ENCODE results near the gene CABS1. TPM values are rescaled to one million over a fixed set of nuclear protein-coding genes. Genes with fewer than 3 reads are reported as not detected.

CABS1 gene
- total RNA-seq (2014; rRNA removed; shearing (Covaris generic)): not detected in 2 replicates
- not detected in 2 replicates for polyA plus RNA-seq (2014; cell fraction: nucleus; rRNA removed)

DNA sequence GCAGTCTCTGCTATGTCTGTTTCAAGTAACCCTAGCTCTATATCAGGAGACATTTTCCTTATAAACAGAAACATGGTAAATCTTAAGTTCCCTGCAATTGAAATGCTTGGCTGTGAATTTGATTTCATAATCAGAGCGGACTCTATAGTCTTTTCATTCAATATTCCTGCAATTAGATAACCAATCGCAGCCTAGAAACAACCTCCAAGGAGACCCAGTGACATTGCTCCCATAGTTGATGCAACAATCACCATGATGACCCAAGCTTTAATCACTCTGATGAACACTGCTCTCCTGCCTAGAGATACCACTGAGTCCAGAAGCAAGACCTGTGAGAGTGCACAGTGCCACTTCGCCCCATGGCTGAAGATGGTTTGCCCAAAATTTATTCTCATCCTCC, at the start of gene CABS1:
CABS1 (plus strand) TSS at position 301 of the 400 bp plus-strand sequence; CDS start at position 360, 59 bp downstream.
- DNase-seq (ENCODE audit: extremely low read depth, low read depth): no peak

DNA sequence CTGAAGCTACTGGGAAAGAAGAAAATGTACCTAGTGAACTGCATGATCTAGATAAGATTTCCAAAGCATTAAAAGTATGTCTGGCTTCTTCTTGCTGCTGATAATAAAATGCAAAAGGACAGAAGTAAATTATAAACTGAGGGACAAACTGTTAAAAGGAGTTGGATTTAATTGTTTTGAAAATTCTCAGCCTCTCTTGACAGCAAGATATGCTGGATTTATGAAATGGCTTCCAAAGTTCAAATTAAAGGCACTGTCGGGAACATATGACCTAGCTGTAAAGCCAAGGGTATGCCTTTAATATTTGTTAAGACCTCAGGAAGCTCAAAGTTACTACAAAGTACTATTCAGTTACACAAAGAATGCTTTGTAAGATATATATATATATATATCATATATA, 46.1 kb upstream of the CABS1 start:
- no peak for DNase-seq (ENCODE audit: extremely low read depth, low read depth)

DNA sequence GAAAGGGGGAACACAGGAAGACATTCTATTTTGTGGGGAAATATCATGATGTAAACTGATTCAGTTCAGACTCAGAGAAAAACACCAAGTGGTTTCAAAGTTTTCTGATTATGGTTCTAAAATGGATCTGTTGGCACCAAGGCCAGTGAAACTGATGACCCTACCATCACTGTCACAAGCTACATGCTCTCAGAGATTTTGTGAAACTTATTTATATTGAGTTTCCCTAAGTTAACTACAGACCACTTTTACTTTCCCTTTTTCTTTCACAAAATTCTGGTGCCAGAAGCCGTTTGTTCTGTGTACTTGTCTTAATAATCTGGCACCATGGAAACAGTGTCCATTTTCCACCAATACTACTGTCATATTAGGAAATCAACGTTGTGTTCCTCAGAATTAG, 43.4 kb upstream of the CABS1 start:
- no peak for DNase-seq (ENCODE audit: extremely low read depth, low read depth)

DNA sequence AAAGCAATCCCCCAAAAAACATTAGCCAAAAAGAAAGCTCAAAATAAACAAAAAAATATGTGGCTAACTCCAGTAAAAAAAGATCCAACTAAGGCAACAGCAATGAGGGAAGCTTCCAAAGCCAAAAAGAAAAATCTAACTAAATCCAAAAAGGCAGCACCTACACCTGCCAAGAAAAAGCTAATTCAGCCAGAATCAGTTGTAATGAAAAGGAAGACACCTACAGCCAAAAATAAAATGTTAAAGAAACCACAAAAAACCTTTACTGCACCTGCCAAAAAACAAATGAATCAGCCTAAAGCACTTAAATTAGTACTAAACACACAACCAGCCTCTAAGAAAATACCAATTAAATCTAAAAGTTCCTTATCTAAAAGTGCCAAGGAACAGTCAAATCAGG, 37.2 kb upstream of the CABS1 start:
- DNase-seq (ENCODE audit: extremely low read depth, low read depth): no peak

DNA sequence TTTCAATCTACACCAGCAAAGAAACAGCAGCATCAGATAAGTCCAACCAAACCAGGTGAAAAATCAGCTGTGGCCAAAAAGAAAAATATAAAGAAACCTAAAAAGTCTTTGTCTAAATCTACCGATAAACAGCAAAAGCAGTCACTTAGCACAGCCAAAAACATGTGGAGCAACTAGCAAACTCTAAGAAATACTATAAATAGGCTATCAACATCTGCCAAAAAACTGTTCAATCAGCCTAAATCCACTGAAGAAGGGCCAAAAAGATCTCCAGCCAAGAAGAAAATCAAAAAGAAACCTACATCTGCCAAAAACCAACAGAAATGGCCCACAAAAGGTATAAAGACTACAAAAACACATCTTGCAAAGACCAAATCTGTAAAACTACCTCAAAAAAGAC, 36.7 kb upstream of the CABS1 start:
- DNase-seq (ENCODE audit: extremely low read depth, low read depth): no peak

DNA sequence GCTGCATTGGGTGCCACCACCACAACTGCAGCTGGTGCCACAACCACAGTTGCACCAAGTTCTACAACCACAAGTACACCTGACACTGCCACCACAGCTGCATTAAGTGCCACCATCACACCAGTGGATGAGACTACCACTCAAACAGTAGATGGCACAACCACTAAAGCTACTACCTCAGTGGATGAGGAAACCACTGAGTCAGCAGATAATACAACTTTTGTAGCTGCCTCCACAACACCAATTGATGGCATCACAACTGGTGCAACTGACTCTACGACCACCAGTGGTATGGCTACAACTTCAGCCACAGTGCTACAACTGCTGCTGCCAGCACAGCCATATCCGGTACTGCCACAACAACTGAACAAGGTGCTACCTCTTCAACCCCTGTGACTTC, 35.1 kb upstream of the CABS1 start:
- no peak for DNase-seq (ENCODE audit: extremely low read depth, low read depth)

DNA sequence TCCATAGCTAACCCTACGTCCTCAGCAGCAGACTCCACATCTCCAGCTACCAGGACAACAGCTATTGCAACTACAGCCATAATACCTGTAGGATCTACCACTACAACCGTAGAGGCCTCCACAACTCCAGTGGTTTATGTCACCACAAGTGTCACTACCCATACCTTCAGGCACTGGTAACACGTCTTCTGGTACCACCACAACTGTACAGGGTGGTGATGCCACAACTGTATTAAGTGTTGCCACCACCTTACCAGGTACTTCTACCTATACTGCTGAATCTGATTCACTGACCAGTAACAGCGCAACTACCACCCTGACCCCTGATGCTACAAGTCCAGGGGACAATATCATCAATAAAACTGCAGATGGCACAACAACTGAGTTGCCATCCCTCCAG, 34.6 kb upstream of the CABS1 start:
- no peak for DNase-seq (ENCODE audit: extremely low read depth, low read depth)

DNA sequence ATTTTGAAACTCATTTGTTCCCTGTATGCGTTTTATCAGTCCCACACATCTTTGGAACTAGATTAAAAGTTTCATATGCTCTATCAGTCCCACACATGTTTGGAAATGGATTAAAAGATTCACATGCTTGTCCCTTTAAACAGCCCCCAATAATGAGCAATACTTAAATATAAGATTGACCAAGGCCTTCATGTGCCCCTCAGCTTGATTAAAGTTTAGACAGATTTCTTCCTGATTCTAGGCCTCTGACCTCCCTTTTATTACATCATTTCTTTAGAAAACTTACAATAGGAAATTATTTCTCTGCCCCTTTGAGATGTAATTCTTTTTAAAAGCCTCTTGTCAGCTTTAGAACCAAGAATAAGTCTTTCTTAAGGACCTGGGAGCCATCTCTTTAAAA, 31.7 kb upstream of the CABS1 start:
- no peak for DNase-seq (ENCODE audit: extremely low read depth, low read depth)

DNA sequence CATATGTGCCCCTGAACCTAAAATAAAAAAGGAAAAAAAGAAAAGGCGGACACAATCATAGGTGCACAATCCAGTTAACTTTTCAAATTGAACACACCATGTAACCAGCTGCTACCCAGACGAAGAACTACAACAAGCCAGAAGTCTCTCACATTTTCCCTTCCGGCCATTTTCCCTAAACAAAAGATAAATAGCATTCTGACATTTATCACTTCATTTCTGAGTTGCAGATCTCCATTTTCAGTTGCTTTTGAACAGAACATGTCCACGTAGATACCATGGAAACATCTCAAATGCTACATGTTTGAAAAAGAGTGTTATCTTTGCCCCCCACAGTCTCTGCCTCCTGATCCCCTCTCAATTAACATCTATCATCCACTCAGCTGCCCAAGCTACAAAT, 29.2 kb upstream of the CABS1 start:
- DNase-seq (ENCODE audit: extremely low read depth, low read depth): no peak

DNA sequence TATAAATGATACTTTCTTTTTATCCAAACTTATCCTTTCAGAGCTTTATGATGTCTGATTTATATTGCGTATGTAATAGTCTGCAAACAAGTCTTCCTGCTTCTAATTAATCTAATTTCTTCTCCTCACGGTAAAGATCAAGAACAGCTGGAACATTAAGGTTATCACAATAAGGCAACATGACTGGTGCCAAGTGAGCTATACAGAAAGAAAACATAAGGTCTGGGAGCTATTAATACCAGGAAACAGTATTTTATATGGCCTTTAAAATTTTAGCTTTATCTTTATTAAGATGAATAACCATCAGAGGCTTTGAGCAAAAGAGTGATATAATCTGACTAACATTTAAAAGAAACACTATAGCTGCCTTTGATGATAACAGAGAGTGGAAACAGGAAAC, 28.7 kb upstream of the CABS1 start:
- DNase-seq (ENCODE audit: extremely low read depth, low read depth): no peak

DNA sequence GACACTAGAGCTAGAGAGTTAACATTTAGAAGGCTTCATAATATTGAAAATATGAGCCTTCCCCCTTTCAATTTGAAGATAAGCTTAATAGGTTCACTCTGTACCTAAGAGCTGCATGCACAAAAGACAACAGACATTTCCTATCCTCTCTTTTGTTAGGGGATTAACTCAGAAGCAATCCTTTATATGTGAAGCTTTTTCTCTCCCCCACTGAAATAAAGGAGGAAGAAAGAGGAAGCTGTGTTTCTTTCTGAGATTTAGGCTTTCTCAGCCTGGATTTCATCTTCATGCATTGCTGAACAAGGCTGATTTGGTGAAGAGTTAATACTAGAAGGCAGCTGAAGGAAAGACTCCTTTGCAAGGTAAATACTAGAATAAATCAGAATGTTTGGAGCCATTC, 21.0 kb upstream of the CABS1 start:
- no peak for DNase-seq (ENCODE audit: extremely low read depth, low read depth)

DNA sequence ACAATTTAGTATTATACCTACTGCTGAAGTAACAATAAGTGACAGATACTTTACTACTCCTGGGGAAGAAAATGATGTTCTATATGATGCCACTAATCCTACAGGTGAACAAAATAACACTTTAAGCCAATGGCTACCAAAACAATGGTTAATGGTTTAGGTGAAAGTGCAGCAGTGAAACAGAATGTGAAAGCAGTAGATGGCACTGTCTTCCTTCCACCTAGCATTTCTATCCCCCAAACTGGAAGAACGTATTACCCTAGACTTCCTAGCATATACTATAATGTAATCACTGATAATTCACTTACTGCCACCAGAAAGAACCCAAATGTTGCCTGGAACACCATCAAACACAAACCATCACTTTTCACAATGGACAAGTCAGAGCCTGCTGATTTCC, 18.9 kb upstream of the CABS1 start:
- no peak for DNase-seq (ENCODE audit: extremely low read depth, low read depth)

DNA sequence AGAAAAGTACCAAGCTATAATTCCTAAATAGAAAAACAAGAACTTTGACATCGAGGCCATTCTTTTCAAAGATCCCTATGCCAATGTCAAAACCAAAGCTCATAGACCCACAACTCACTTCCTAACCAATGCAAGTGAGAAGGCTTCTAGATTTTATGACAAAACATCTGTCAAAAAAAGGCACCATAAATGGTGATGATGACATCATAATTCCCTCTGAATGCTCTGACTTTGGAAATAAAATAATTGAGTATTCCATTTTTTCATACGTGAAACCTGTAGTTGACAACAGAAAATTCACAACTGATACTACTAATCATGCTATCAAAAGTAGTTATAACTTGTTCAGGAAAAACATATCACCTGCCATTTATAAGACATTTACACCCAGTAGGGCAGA, 8.7 kb upstream of the CABS1 start:
- DNase-seq (ENCODE audit: extremely low read depth, low read depth): no peak

DNA sequence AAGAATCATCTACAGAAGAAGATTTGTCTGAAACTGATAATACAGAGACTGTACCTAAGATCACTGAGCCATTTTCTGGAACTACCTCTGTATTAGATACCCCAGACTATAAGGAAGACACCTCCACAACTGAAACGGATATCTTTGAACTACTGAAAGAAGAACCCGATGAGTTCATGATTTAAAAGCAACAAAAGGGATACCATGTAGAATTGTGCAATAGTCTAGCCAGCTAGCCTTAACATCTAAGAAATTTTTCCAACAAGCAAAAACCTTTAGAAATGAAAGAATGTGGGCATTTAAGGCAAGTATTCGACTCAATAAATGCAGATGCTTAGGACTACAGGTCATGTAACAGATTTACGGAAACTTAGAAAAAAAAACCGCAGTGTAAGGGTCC, 1.3 kb downstream of the CABS1 start:
- DNase-seq (ENCODE audit: extremely low read depth, low read depth): no peak

DNA sequence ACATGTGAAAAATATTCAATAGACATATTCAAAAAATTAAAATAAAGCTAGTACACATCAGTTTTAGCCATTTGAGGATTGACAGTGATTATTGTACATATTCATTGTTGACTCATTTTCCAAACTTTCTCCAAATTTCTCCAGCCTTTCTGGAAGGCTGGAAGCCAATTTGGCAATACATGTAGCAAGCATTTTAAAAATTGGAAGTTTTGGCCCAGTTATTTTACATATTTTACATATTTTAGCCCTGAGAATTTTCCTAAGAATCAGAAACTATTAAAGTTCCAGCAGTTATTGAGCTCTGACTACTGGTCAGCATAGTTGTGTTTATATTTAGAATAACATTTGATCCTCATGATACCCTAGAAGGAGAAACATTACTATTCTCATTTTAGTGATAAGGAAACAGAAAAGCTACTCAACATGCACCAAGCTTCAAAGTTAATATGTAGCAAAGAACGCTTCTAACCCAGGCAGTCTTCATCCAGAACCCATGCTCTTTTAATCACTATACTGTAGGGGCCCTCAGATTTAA, 3.2 kb downstream of the CABS1 start:
- no peak for DNase-seq (ENCODE audit: extremely low read depth, low read depth)

DNA sequence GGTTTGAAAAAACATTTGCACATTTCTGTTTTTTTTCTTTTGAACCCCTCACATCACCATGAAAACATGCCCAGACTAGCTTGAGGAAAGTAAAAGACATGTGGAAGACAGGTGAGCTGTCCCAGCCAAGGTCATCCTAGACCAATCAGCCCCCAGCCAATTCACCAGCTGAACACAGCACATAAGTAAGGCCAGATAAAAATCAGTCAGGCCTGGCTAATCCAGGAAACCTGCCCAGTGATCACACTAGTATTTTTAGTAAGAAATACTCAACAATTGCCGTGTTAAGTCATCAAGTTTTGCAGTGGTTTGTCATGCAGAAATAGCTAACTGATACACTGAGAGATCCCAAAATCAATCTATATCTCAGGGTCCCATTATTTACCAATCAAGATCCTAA, 21.4 kb downstream of the CABS1 start:
- DNase-seq (ENCODE audit: extremely low read depth, low read depth): no peak

DNA sequence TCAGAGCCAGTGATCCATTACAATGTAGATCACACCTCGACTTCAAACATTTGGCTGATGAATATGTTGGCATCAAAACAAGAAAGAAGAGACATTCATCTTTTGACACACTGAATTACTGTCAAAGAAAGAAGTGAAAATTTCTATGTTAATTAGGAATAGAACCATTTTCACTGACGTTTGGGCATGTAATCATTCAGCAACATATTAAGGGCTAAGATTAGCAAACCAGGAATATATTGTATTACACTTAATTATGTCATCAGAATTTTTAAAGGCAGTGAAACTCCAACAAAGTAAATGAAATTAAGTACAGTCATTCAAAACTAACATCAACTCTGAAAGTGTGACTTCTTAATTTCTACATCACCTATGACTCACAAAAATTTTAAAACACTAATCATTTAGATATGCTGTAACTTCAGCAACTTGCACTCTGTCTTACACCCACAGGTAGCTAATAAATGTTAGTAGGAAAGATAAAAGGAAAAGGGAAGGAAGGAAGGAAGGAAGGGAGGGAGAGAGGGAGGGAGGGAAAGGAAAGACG, 24.4 kb downstream of the CABS1 start:
- DNase-seq (ENCODE audit: extremely low read depth, low read depth): no peak

DNA sequence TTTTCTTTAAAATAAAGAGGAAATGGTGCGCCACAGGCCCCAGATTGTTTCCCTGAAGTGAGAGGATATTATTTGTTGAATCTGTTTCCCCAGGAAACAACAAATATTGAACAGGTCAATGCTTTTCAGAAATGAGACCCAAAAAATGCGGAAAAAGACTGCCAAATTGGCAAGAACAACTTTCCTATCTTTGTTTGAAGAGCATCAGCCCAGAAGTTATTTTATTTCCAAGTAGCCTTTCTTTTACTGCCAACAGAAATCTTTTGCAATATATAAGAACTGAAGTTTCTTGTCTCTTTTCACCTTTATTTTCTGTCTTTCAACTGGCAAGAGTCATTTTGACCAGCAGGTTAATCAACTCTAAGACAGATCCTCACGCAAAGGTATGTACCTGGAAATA, 25.7 kb downstream of the CABS1 start, which contains the start of gene SMR3A:
SMR3A (plus strand) TSS at position 301 of the 400 bp plus-strand sequence. CDS start 1,356 bp downstream, outside the sequence.
- no peak for DNase-seq (ENCODE audit: extremely low read depth, low read depth)

DNA sequence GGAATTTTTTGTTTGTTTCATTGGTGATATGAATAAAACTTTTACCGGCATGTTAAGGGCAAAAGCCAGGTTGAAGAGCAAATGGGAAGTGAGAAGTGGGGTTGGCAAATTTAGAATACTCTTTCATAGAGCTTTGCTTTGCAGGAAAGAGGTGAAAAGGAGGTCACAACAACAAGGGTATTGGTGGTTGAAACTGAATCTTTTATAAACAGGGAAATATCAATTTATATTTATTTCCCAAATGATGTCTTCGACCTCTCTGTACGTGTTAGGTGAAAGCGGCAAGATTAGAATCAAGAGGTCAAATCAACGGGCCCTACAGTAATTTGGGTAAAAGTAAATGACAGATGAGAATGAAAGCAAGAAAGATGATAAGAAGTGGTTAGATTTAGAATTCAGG, 29.2 kb downstream of the CABS1 start:
- no peak for DNase-seq (ENCODE audit: extremely low read depth, low read depth)

DNA sequence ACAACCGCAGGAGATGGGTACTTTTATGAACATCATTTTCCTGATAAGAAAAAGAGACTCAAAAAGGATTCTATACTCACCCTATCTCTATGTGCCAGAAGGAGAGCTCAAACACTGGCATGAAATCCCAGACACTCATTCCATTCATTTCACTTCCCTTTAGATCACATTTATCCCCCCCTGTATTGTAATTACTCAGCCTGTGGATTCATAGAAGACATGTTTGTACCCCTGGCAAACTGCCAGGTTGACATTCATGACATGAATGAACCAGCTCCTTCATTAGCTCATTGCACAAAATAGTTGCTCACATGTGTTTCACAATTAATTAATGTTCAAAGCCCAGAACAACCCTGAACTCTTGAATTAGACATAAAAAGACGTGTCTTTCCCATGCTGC, 30.7 kb downstream of the CABS1 start:
- DNase-seq (ENCODE audit: extremely low read depth, low read depth): no peak

DNA sequence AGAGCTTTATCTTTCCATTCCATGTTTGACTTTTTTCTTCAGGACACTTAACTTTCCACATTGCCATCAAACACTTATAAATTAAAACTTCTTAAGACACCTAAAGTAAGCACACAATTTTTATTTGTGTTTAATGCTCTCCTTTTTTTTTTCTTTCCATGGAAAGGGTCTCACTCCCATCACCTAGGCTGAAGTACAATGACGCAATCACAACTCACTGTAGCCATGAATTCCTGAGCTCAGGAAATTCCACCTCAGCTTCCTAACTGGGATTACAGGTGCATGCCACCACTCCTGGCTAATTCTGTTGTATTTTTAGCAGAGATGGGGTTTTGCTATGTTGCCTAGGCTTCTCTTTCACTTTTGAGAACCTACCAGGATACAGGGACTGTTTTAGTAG, 33.0 kb downstream of the CABS1 start:
- DNase-seq (ENCODE audit: extremely low read depth, low read depth): no peak

DNA sequence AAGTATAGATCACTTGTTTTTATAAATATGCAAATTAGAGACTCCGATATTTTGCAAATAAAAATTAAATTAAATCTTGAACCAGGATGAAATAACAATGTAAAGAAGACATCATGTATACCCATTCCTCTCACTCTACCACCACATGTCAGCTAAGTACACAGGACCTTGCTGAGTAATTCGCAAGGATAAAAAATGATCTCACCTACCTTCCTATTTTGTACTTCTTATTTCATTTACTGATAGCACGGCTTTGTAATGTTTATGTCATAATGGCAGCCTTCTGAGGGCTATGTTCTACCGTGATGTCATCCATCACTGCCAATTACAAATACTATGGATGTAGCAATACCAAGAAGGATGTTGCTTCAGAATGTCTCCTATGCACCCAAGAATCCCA, 37.2 kb downstream of the CABS1 start:
- DNase-seq (ENCODE audit: extremely low read depth, low read depth): no peak

DNA sequence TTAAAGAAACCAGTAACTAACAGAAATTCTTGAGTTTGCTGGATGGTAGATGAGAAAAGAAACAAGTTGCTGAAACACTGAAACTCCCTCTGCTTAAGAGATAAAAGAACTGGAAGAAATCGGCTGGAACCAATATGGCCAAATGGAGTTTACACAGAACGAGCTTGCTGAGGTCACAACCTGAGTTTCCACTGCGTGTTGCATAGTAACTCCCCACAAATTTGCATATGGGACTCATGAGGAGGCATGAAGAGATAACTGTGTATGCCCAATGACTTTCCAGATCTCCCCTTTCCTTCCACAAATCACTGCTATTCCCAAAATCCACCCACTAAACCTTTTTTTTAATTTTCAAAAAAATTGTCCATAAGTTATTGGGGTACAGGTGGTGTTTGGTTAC, 38.0 kb downstream of the CABS1 start:
- no peak for DNase-seq (ENCODE audit: extremely low read depth, low read depth)
